ENCODE measurements around the gene SCNN1G.

DNA sequence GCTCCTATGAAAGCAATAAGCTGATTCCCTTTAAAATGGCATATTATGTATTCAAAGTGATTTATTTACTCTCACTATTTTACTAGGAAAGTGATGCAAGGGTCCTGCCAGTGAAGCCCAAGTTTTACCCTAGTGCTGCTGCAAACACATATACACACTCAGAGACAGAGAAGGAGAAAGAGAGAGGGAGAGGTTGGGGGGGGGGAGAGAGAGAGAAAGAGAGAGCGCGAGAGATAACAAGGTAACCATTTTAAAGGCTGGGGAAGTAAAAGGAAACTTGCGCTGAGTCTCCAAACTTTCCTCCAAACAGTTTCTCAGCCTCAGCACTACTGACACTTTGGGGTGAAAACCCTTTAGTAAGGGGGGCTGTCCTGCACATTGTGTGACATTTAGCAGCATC is 39.2 kb upstream of the SCNN1G start:
- TF ChIP-seq, protein P1, sequence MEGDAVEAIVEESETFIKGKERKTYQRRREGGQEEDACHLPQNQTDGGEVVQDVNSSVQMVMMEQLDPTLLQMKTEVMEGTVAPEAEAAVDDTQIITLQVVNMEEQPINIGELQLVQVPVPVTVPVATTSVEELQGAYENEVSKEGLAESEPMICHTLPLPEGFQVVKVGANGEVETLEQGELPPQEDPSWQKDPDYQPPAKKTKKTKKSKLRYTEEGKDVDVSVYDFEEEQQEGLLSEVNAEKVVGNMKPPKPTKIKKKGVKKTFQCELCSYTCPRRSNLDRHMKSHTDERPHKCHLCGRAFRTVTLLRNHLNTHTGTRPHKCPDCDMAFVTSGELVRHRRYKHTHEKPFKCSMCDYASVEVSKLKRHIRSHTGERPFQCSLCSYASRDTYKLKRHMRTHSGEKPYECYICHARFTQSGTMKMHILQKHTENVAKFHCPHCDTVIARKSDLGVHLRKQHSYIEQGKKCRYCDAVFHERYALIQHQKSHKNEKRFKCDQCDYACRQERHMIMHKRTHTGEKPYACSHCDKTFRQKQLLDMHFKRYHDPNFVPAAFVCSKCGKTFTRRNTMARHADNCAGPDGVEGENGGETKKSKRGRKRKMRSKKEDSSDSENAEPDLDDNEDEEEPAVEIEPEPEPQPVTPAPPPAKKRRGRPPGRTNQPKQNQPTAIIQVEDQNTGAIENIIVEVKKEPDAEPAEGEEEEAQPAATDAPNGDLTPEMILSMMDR (IDR thresholded peaks at IDR 0.05): no peak
- no peak for TF ChIP-seq POLR2A (IDR thresholded peaks at IDR 0.05)
